ENCODE measurements around the gene ANKS1A.

The ANKS1A gene

DNA sequence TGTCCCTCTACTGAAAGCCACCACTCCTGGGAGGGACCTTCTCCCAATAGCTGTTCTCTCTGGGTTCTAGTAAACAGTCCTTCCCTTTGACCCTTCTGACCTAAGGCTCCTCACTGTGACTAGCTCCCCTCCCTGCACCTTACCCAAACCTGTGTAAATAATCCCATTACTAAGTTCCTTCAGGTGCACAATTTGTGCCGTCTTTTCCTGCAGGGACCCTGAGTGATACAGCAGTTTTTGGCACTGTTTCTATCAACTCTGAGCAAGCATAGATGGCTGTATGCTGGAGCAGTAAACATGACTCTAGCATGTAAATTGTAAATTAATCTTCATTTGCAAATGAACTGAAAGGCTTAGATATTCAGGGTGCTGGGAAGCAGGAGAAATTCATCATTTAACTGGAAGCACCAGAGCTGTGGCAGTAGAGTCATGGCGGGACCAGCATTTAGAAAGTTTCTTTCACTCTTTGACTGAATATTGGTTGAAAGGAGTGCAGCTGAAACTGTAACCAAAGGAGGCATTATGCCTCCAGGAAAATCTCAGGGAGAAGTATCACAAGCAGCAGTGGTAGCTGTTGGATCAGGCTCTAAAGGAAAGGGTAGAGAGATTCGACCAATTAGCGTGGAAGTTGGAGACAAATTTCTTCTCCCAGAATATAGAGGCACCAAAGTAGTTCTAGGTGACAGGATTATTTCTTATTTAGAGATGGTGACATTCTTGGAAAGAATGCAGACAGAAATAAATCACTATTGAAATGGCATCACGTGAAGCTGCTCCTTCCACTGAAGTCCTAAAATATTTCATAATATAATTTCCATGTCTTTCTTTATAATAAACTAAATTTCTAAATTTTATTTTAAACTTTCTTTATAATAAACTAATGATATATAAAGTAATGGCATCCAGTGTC lies 134.3 kb downstream of the ANKS1A start:
- DNase-seq (ENCODE audit: low read depth), result no peak
- no peak overlapping the region for H3K4me3 ChIP-seq (ENCODE audit: low read depth, low read length)
- TF ChIP-seq, protein P1, sequence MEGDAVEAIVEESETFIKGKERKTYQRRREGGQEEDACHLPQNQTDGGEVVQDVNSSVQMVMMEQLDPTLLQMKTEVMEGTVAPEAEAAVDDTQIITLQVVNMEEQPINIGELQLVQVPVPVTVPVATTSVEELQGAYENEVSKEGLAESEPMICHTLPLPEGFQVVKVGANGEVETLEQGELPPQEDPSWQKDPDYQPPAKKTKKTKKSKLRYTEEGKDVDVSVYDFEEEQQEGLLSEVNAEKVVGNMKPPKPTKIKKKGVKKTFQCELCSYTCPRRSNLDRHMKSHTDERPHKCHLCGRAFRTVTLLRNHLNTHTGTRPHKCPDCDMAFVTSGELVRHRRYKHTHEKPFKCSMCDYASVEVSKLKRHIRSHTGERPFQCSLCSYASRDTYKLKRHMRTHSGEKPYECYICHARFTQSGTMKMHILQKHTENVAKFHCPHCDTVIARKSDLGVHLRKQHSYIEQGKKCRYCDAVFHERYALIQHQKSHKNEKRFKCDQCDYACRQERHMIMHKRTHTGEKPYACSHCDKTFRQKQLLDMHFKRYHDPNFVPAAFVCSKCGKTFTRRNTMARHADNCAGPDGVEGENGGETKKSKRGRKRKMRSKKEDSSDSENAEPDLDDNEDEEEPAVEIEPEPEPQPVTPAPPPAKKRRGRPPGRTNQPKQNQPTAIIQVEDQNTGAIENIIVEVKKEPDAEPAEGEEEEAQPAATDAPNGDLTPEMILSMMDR (conservative IDR thresholded peaks at IDR 0.05; ENCODE audit: low read depth, low read length), result no peak

DNA sequence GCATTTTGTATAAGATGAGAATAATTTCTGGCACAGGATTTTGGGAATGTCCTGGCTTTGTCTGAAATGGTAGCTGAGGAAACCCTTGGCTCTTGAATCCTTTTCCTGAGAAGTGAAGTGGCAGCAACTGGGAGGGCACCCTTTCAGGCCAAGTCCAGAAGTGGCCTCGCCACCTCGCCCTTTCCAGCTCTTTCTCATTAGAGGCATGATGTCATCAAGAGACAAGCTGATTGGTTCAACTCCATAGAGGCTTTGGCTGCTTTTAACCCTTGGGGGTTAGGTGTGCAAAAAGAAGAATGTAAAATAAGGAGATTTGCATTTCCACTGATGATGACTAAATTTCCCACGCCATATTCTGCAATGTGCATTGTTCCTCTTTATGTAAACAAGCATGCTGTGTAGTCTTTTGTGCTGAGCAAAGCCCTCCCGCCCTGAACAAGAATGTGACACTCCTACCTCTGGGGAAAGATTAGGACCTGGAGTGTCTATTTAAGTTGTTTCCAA lies 135.5 kb downstream of the ANKS1A start:
- TF ChIP-seq, protein P1 (conservative IDR thresholded peaks at IDR 0.05; ENCODE audit: low read depth, low read length), result no peak
- DNase-seq (ENCODE audit: low read depth), result peak; percentile 65
- no peak overlapping the region for H3K4me3 ChIP-seq (ENCODE audit: low read depth, low read length)

DNA sequence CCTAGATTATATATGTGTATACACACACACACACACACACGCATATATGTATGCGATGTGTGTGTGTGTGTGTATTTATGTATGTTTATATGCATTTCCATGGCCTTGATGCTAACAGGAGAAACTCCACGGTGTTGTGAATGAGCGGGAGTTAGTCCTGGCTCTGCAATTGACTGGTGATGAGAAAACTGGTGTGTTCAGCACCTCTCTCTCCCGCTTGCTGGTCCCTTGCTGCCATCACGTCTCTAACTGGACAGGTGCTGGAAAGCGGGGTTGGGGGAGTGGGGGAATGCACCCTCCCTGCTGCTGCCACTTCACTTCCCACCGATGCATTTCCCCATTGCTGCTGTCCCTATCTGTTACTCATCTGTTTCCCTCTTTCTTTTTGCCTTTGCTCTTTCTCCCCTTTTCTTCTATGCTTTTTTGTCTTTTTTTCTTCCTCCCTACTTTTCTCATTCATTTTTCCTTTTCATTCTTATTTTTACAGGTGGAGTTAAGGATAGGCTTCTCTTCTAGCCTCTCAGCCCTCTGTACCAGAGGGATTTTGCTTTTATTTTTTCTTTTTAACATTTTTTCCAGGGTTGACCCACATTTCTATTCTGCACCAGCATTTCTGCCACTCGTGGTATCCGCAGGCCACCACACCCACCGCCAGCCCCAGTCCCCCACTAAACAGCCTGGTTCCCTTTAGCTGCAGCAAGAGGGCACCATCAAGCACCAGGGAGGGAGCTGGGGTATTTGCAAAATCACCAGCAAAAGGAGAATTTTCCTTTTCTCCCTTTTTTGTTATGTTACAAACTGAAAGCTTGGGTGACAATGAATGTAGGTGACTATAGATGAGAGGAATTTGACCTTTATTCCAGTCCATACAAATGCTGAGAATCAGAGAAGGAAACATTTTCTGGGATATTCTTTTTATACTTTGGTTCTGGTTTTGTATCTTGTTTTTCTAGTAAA lies 136.5 kb downstream of the ANKS1A start:
- TF ChIP-seq, protein P1 (conservative IDR thresholded peaks at IDR 0.05; ENCODE audit: low read depth, low read length), result peak; percentile 52
- H3K4me3 ChIP-seq (ENCODE audit: low read depth, low read length), result no peak overlapping the region
- DNase-seq (ENCODE audit: low read depth), result no peak

DNA sequence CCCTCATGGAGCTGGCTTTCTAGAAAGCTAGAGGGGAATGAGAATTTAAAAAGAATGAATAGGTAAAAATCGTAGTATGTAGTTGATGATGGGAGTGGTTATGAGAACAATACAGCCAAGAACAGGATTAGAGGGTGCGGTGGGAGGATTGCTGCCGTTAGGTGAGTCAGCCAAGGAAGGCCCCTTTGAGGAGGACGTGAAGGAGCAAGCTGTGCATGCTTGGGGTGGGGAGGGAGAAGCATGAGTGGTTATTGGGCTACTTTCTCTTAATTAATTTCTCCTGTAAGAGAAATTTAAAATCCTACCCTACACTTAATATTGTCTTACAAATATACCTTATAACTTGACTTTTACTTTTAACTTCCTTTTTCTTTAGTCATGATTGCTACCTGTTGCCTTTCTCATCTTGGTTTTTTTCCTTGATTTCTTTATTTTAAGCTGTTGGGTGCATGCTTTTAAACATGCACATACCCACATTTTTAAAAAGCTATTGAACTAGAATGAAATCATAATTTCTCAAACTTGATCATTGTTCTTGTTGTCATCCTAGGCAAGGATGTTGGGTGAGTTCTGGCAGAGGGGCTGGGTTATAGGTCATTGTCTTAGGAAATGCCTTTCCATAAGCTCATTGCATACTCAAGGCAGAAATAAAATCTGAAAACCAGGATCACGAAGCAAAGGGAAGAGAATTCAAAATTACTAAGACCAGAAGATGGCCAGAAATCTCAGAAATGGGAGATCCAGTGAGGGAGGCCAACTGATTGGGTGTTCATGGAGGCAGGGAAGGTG lies 137.6 kb downstream of the ANKS1A start:
- no peak for DNase-seq (ENCODE audit: low read depth)
- TF ChIP-seq, protein P1 (conservative IDR thresholded peaks at IDR 0.05; ENCODE audit: low read depth, low read length), result no peak
- H3K4me3 ChIP-seq (ENCODE audit: low read depth, low read length), result no peak overlapping the region

DNA sequence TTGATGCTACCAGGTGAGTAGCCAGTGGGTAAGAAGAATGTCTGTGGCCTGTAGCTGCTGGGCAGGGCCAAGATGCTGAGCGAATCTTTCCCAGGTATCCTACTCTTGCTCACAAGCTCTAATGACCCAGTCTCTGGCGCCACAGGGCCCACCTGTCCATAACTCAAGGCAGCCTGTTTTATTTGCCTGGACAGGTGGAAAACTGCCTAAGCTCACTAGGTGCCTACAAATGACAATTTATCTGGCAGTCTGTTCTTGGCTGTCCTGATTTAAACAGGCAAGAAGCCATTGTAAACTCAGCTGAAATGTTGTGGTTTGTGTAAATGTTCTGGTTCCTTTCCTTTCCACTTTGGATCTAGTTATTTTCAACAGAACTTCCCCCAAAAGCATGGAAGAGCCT lies 138.8 kb downstream of the ANKS1A start:
- DNase-seq (ENCODE audit: low read depth), result no peak
- TF ChIP-seq, protein P1 (conservative IDR thresholded peaks at IDR 0.05; ENCODE audit: low read depth, low read length), result no peak
- no peak overlapping the region for H3K4me3 ChIP-seq (ENCODE audit: low read depth, low read length)

Measured in choroid plexus epithelial cell (primary cell).